KBM-7 (cell line): Measurements from ENCODE around the gene EYA4.

Experiments used
- DNase-seq: peaks from one replicate; pipeline ENCODE4 v3.0.0-alpha.2; 2015
- in situ Hi-C: fragments of 300-500 bp; cut with MboI; formaldehyde crosslinking; loops from 2 replicates; pipeline ENCODE4 v1.14.3; 2020; ENCODE audit warnings: low sequenced_read_pairs, low pct_unique_long_range_greater_than_20kb, mixed read lengths

The EYA4 gene

GRCh38 chr6:133277228-133277899 lies 36.2 kb downstream of the EYA4 start:
- DNase-seq = no peak
- in situ Hi-C loops = no loop called here

GRCh38 chr6:133277900-133278545 lies 36.9 kb downstream of the EYA4 start:
- no peak for DNase-seq
- in situ Hi-C loops = no loop called here

GRCh38 chr6:133286765-133287164 lies 45.6 kb downstream of the EYA4 start:
- in situ Hi-C loops = no loop called here

GRCh38 chr6:133288662-133289061 lies 47.5 kb downstream of the EYA4 start:
- in situ Hi-C loops = no loop called here

More at GRCh38 chr6:133286765-133287164, 45.6 kb downstream of the EYA4 start:
- DNase-seq = peak; percentile 4

GRCh38 chr6:133289733-133290306 lies 48.7 kb downstream of the EYA4 start:
- DNase-seq = no peak
- in situ Hi-C loops = no loop called here

More at GRCh38 chr6:133288662-133289061, 47.5 kb downstream of the EYA4 start:
- DNase-seq = no peak

GRCh38 chr6:133290930-133291329 lies 49.8 kb downstream of the EYA4 start:
- DNase-seq = no peak
- in situ Hi-C loops = no loop called here

GRCh38 chr6:133291671-133292070 lies 50.5 kb downstream of the EYA4 start:
- DNase-seq = no peak
- in situ Hi-C loops = no loop called here

- DNase-seq = no peak
- in situ Hi-C loops = no loop called here
Measured at GRCh38 chr6:133297657-133298056, 56.5 kb downstream of the EYA4 start.

- DNase-seq = no peak
- in situ Hi-C loops = no loop called here
Measured at GRCh38 chr6:133298335-133298734, 57.2 kb downstream of the EYA4 start.

GRCh38 chr6:133298801-133299200 lies 57.6 kb downstream of the EYA4 start:
- in situ Hi-C loops = no loop called here
- no peak for DNase-seq

- no peak for DNase-seq
- in situ Hi-C loops = no loop called here
Measured at GRCh38 chr6:133300896-133301295, 59.7 kb downstream of the EYA4 start.

GRCh38 chr6:133301835-133302234 lies 60.7 kb downstream of the EYA4 start:
- in situ Hi-C loops = no loop called here
- no peak for DNase-seq

- no peak for DNase-seq
- in situ Hi-C loops = no loop called here
Measured at GRCh38 chr6:133306931-133307330, 65.8 kb downstream of the EYA4 start.

- no peak for DNase-seq
- in situ Hi-C loops = no loop called here
Measured at GRCh38 chr6:133309579-133309978, 68.4 kb downstream of the EYA4 start.

GRCh38 chr6:133312006-133312405 lies 70.8 kb downstream of the EYA4 start:
- DNase-seq = no peak
- in situ Hi-C loops = no loop called here

- in situ Hi-C loops = no loop called here
- no peak for DNase-seq
Measured at GRCh38 chr6:133313068-133313467, 71.9 kb downstream of the EYA4 start.

GRCh38 chr6:133314947-133315346 lies 73.8 kb downstream of the EYA4 start:
- DNase-seq = no peak
- in situ Hi-C loops = no loop called here

- in situ Hi-C loops = no loop called here
- no peak for DNase-seq
Measured at GRCh38 chr6:133315811-133316210, 74.7 kb downstream of the EYA4 start.

- in situ Hi-C loops = no loop called here
- no peak for DNase-seq
Measured at GRCh38 chr6:133317704-133318103, 76.5 kb downstream of the EYA4 start.

- no peak for DNase-seq
- in situ Hi-C loops = no loop called here
Measured at GRCh38 chr6:133326584-133326983, 85.4 kb downstream of the EYA4 start.

GRCh38 chr6:133333852-133334251 lies 92.7 kb downstream of the EYA4 start:
- no peak for DNase-seq
- in situ Hi-C loops = no loop called here
